Renal cortical epithelial cell (primary cell): ENCODE results near the gene ACVR1. TPM values are rescaled to one million over a fixed set of nuclear protein-coding genes. Genes with fewer than 3 reads are reported as not detected.
A peak's percentile ranks its signal among the peaks of the same experiment; 100 is the strongest.

Experiments
- DNase-seq: peaks from one replicate; pipeline ENCODE4 v3.0.0-alpha.2; 2011; ENCODE audit warnings: low read depth
- total RNA-seq: library from RNA; depleted of rRNA; stranded (reverse); fragments of >200 nt; gene quantifications from 2 replicates; pipeline ENCODE4 v1.2.3, GENCODE V29; 2014

ACVR1 gene
- total RNA-seq, result 9.0 and 57.3 TPM in 2 replicates

DNA sequence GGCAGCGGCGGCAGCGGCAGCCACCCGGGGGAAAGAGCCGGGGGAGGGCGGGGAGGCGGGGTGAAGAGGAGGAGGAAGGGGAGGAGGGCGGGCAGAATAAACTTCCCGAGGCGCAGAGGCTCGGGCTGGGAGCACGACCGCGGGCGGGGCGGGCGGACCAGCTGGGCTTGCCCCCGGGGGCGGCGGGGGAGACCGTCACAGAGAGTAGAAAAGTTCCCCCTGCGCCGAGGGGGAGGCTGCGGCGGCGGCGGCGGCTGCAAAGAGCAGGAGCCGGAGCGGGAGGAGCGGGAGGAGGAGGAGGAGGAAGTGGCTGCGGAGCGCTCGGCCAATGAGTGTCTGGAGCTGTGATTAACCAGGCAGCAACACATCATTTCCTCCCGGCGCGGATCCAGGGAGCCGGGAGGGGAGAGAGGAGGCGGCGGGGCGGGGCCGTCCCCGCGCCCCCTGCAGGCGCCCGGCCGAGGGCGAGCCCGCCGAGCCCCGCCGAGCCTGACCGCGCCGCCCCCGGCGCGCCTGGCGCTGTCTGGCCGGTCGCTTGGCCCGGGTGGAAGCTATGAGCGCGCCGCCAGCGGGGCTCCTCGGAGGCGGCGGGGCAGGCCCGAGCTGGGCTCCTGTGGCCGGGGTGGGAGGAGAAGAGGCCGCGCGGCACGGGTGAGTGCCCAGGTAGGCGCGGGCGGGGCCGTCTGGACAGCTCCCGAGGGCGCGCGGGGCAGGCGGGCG, at the start of gene ACVR1:
ACVR1 (minus strand) TSS at position 265 of the 720 bp plus-strand sequence. CDS start 76,837 bp downstream, outside the sequence.
- DNase-seq, result peak; percentile 90

GRCh38 chr2:157925071-157925470, 48.9 kb upstream of the ACVR1 start:
- no peak for DNase-seq

GRCh38 chr2:157923598-157924217, 47.6 kb upstream of the ACVR1 start:
- DNase-seq, result no peak

DNA sequence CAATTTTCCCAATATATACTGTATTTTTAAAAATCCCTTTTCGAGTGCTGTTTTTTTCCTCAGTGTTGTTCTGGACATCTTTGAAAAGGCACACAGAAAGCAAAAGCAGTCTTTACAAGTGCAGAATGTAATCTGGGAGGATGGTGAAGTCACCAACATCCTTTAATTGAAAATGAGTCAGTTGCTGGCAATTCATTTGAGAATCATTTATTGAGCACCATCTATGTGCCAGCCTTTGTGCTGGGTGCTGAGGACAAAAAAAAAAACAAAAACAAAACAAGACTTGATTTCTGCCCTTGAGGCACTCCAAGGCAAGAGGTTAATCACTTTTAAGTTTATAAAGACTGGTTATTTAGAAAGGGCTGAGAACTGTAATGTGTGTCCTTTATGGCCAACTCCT, 46.7 kb upstream of the ACVR1 start:
- peak; percentile 38 for DNase-seq

DNA sequence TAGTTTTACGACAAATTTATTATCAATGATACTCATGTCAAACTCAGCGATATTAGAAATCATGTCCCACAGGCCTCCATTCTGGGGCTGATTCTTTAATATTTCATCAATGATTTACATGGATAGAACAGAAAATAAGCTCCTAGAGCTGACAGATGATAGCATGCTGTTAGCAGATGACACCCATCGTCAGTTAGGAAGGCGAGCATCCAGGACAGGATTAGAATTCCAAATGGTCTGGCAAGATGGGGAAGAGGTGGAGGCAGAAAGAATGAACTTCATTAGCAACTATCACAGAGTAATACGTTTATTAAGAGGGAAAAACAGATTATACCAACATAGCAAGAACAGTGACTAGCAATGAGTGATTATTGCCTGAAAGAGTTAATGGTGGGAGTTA, 46.2 kb upstream of the ACVR1 start:
- DNase-seq, result no peak

DNA sequence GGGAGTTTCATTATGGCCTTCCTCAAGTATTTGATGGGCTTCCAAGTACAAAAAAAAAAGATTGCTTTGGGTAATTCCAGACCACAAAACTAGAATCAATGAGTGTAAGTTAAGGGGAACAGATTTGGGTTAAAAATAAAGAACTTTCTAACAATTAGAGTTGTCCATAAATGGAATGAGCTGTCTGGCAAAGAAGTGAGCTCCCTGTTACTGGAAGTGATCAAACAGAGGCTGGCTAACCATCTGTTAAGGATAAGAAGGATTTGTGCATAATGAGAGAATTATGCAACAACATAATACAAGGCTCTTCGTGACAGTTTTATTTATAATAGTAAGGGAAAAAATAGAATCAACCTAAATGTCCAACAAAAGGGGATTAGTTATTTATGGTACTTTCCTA, 44.6 kb upstream of the ACVR1 start:
- DNase-seq, result no peak

- DNase-seq, result no peak
These were observed 43.1 kb upstream of the ACVR1 start for GRCh38 chr2:157919181-157919580.

- DNase-seq, result no peak
These were observed 42.2 kb upstream of the ACVR1 start for GRCh38 chr2:157918319-157918718.

DNA sequence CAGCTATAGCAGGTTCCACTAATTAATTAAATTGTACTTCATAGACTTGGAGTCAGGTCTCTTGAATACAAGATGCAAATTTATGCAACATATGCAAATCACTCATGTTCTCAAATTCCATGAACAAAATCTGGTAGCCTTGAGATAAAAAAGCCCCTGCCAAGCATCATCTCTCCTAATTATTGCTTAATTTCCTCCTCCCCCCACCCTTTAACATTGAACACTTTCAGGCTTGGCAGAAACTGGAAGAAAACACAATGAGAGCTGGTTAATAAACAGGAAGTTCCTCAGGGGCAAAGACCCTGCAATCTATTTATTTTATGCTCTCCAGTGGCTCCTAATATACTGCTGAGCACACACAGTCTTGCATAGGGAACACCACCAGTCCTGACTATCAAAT, 35.6 kb upstream of the ACVR1 start:
- no peak for DNase-seq

DNA sequence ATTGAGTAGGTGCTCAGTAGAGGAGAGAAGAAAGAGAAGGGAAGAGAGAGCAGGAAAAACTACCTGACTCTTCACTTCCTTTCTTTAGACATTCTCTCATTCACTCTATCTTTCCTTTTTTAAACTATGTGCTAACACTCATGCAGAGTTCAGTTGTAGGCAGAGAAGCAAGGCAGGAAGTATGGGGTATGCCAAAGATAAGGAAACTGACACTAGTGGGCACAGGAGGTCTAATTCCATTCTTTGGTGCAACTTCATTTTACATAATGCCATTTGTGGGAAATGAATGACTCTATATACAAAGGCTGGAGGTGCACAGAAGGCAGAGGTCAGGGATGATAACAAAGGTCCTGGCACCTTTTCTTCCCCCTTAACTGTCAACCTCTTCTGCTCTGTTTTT, 35.1 kb upstream of the ACVR1 start:
- no peak for DNase-seq

DNA sequence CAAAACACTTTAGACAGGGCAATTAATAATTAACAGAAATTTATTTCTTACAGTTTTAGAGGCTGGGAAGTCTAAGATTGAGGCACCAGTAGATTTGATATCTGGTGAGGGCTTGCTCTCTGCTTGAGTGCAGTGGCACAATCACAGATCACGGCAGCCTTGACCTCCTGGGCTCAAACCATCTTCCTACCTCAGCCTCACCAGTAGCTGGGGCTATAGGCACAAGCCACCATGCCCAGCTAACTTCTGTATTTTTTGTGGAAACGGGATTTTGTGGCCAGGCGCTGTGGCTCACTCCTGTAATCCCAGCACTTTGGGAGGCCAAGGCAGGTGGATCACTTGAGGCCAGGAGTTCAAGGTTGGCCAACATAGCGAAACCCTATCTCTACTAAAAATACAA, 29.0 kb upstream of the ACVR1 start:
- no peak for DNase-seq

- no peak for DNase-seq
These were observed 27.5 kb upstream of the ACVR1 start for GRCh38 chr2:157903626-157904025.

DNA sequence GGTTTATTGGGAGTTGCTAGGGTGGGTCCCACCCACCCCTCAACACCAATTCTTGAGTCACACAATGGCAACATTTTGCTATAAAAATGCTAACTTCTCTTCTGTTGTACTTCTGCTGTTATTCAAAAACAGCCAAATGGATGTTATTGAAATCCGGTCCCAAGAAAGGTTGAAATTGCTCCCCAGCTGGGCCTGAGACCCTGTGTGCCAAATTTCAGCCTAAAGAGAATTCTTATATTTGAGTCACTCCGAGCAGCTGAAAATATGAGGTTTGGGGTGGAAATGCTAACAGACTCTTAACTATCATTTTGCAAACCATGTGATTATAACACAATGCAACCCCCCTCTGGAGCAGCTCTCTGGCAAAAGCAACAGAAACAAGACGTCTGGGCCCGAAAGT, 27.0 kb upstream of the ACVR1 start:
- DNase-seq, result no peak

DNA sequence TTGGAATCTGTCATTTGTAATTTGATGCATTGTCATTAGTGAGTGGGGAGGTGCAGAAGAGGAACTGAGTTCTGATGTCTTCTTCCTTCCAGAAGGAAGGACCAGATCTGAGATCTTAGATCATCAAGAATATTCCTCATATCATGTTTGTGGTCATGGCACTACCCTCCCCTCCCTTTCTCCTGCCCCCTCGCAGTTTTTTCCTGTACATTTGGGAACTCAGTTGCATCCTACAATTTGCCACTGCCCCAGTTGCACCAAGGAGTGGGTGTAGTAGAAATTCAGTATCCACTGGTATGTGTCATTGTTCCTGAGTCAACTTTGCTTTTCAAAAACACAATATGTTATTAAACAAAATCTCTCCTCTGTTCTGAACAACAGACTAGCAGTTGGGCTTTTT, 26.6 kb upstream of the ACVR1 start:
- DNase-seq, result no peak

DNA sequence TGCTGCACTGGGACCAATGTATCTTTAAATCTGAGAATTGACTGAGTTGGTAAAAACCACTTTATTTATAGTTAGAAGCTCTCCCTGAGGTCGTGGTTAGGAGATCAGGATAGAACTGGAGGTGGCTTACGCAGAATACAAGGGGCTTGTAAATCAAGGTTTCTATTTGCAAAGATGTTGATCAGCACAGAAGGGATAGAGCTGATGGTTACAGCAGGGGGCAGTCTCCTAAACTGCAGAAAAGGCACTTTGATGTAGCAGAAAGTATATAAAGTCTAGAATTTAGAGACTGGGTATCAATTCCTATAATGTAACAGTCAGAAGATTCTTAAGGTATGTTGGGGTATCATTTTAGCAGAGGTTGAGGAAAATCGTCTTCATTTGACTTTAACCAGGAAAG, 25.2 kb upstream of the ACVR1 start:
- no peak for DNase-seq

- DNase-seq, result peak; percentile 87
These were observed 24.6 kb upstream of the ACVR1 start for GRCh38 chr2:157900684-157901083.

- DNase-seq, result peak; percentile 74
These were observed 24.1 kb upstream of the ACVR1 start for GRCh38 chr2:157900203-157900602.

- DNase-seq, result no peak
These were observed 23.2 kb upstream of the ACVR1 start for GRCh38 chr2:157899125-157899839.

- peak; percentile 96 for DNase-seq
These were observed 22.5 kb upstream of the ACVR1 start for GRCh38 chr2:157898591-157898996.

- no peak for DNase-seq
These were observed 21.2 kb upstream of the ACVR1 start for GRCh38 chr2:157897106-157897971.

GRCh38 chr2:157895531-157895930, 19.4 kb upstream of the ACVR1 start:
- peak; percentile 65 for DNase-seq
